K562 (cell line): ENCODE data around the gene HSPB3. TPM values are rescaled to one million over a fixed set of nuclear protein-coding genes. Genes with fewer than 3 reads are reported as not detected.

Source experiments
- ATAC-seq: fragments of 200-7000 bp; cut with Tn5 transposase; 3 replicates; pipeline ENCODE4 v1.9.1; 2020; ENCODE audit warnings: moderate library complexity
- BruUV-seq: library from RNA; stranded (reverse); fragments of 400-500 nt; replicated peaks from 2 replicates; lab custom pipeline; 2021; lab: Mats Ljungman, UMichigan
- CTCF ChIA-PET: fragments of 300-600 bp; formaldehyde crosslinking; extraction: SDS; loops from one replicate; lab custom pipeline; 2021; ENCODE audit warnings: low intra/inter-chr PET ratio; lab: Yijun Ruan, JAX
- POLR2A ChIA-PET: fragments of 300-600, 350-650 bp; sonication (Branson Sonifier 250); formaldehyde crosslinking; extraction: SDS; loops from one replicate; lab custom pipeline; 2021; ENCODE audit warnings: antibody characterized with exemption, inconsistent platforms; lab: Yijun Ruan, JAX
- DNase-seq, 4 experiments: peaks; one replicate each; pipeline versions ENCODE4 v3.0.0 to v3.0.0-alpha.2; 2011 to 2018; ENCODE audit warnings: low spot score in 3 of 4, mixed read lengths in 3 of 4; ENCODE audit errors: extremely low read depth in 1 of 4
- FAIRE-seq: peaks from 2 replicates; lab custom pipeline; 2011; peaks lifted over from hg19 to GRCh38; lab: Jason Lieb, UNC
- H2AFZ ChIP-seq: 2 replicates; pipeline ENCODE4 v1.6.0; 2011; ENCODE audit warnings: low read depth, low read length, control low read depth, inconsistent platforms
- H3K27ac ChIP-seq: fragments of 200-600 bp; 3 replicates; pipeline ENCODE4 v1.8.0; 2011; ENCODE audit warnings: low read depth, mild to moderate bottlenecking, control low read depth, inconsistent platforms, low read length, moderate library complexity, mixed read lengths; ENCODE audit errors: extremely low read depth
- H3K27me3 ChIP-seq, 2 experiments: fragments of 300-600 bp in 1 of 2; 2 replicates in 1 of 2; 3 replicates in 1 of 2; pipeline versions ENCODE4 v1.6.0 to v1.8.0; 2011; ENCODE audit warnings: inconsistent platforms in 2 of 2, low read length in 2 of 2, mild to moderate bottlenecking in 1 of 2, mixed read lengths in 1 of 2, moderate library complexity in 1 of 2; ENCODE audit not compliant: control insufficient read depth in 2 of 2, insufficient read depth in 2 of 2
- H3K36me3 ChIP-seq: fragments of 300-600 bp; 3 replicates; pipeline ENCODE4 v1.8.0; 2011; ENCODE audit warnings: mild to moderate bottlenecking, low read length, inconsistent platforms; ENCODE audit not compliant: control insufficient read depth, insufficient read depth
- H3K4me1 ChIP-seq, 2 experiments: fragments of 200-600 bp in 1 of 2; replicated peaks in 1 of 2; 2 replicates in 1 of 2; 3 replicates in 1 of 2; pipeline versions ENCODE4 v1.5.1 to v1.8.0; 2011; ENCODE audit warnings: inconsistent platforms in 2 of 2, low read length in 2 of 2, mild to moderate bottlenecking in 1 of 2, mixed read lengths in 1 of 2, moderate library complexity in 1 of 2; ENCODE audit not compliant: control insufficient read depth in 2 of 2, insufficient read depth in 2 of 2
- H3K4me2 ChIP-seq: 2 replicates; pipeline ENCODE4 v1.6.1; 2011; ENCODE audit warnings: low read length, control low read depth, inconsistent platforms, mixed read lengths; ENCODE audit not compliant: insufficient read depth
- H3K4me3 ChIP-seq: fragments of 200-600 bp; sonication (generic), shearing (Covaris generic); 2 replicates; pipeline ENCODE4 v1.5.1; 2016; ENCODE audit warnings: control low read depth, inconsistent platforms
- H3K79me2 ChIP-seq: fragments of 200-600 bp; 3 replicates; pipeline ENCODE4 v1.8.0; 2011; ENCODE audit warnings: low read length, inconsistent platforms; ENCODE audit not compliant: control insufficient read depth, insufficient read depth
- H3K9ac ChIP-seq, 2 experiments: 2 replicates each; pipeline versions ENCODE4 v1.6.0 to v1.6.1; 2011; ENCODE audit warnings: low read depth in 2 of 2, low read length in 2 of 2, control low read depth in 1 of 2, inconsistent platforms in 1 of 2, mild to moderate bottlenecking in 1 of 2, mixed read lengths in 1 of 2; ENCODE audit not compliant: insufficient read depth in 1 of 2
- H3K9me1 ChIP-seq: one replicate; pipeline ENCODE4 v1.6.0; 2011; ENCODE audit warnings: inconsistent platforms, mild to moderate bottlenecking, low read length, moderate library complexity; ENCODE audit not compliant: control insufficient read depth, insufficient read depth
- H3K9me3 ChIP-seq: replicated peaks from 2 replicates; pipeline ENCODE4 v1.5.1; 2011; ENCODE audit warnings: low read depth, low read length, inconsistent platforms; ENCODE audit not compliant: control insufficient read depth, insufficient read depth
- H4K20me1 ChIP-seq: replicated peaks from 2 replicates; pipeline ENCODE4 v1.6.1; 2011; ENCODE audit warnings: low read length, inconsistent platforms, mixed read lengths; ENCODE audit not compliant: control insufficient read depth, insufficient read depth
- ETS1 ChIP-seq: conservative IDR thresholded peaks from 2 replicates; pipeline ENCODE4 v1.6.1; 2011; ENCODE audit warnings: low read depth, mild to moderate bottlenecking, low read length; ENCODE audit not compliant: control insufficient read depth
- FIP1L1 ChIP-seq: fragments of 200-400 bp; formaldehyde crosslinking; IDR thresholded peaks from 2 replicates; pipeline ENCODE4 v1.6.1; 2018; ENCODE audit warnings: mild to moderate bottlenecking, low read depth, low read length; ENCODE audit not compliant: poor library complexity, severe bottlenecking
- HINFP ChIP-seq: fragments of 450-650 bp; conservative IDR thresholded peaks from 2 replicates; pipeline ENCODE4 v1.6.1; 2016; ENCODE audit warnings: missing genetic modification characterization, low read depth, mild to moderate bottlenecking, control low read depth, missing compliant biosample characterization
- HMGN3 ChIP-seq: IDR thresholded peaks from 2 replicates; pipeline ENCODE4 v1.6.1; 2011; ENCODE audit warnings: borderline replicate concordance, low read depth, mild to moderate bottlenecking, mixed read lengths, low read length; ENCODE audit not compliant: insufficient read length; ENCODE audit errors: extremely low read depth
- HMGXB4 ChIP-seq: sonication (generic); formaldehyde crosslinking; IDR thresholded peaks from 2 replicates; pipeline ENCODE4 v1.8.1; 2023; ENCODE audit warnings: mild to moderate bottlenecking, missing genetic modification reagents
- HNRNPLL ChIP-seq: fragments of 200-400 bp; formaldehyde crosslinking; IDR thresholded peaks from 2 replicates; pipeline ENCODE4 v1.6.1; 2017; ENCODE audit warnings: low read length, low read depth, mild to moderate bottlenecking; ENCODE audit not compliant: poor library complexity, severe bottlenecking
- LCOR ChIP-seq: sonication (generic); formaldehyde crosslinking; IDR thresholded peaks from 2 replicates; pipeline ENCODE4 v1.8.0; 2022; ENCODE audit warnings: mild to moderate bottlenecking, missing genetic modification reagents
- MIER1 ChIP-seq: fragments of 450-650 bp; IDR thresholded peaks from 2 replicates; pipeline ENCODE4 v1.6.1; 2016; ENCODE audit warnings: antibody characterized with exemption, mild to moderate bottlenecking, low read depth
- PBX2 ChIP-seq, 2 experiments: IDR thresholded peaks in 1 of 2; conservative IDR thresholded peaks in 1 of 2; 2 replicates each; pipeline ENCODE4 v1.6.1; 2016; ENCODE audit warnings: low read depth in 2 of 2, mild to moderate bottlenecking in 1 of 2, missing compliant biosample characterization in 1 of 2, missing genetic modification characterization in 1 of 2, moderate library complexity in 1 of 2
- SRSF7 ChIP-seq: fragments of 200-400 bp; formaldehyde crosslinking; optimal IDR thresholded peaks from 2 replicates; pipeline ENCODE3; 2017; ENCODE audit warnings: mild to moderate bottlenecking, low read depth, low read length
- ZBTB2 ChIP-seq: fragments of 450-650 bp; IDR thresholded peaks from 2 replicates; pipeline ENCODE4 v1.6.1; 2016; ENCODE audit warnings: antibody characterized with exemption
- ZNF431 ChIP-seq: sonication (generic); formaldehyde crosslinking; IDR thresholded peaks from 2 replicates; pipeline ENCODE4 v1.8.0; 2022; ENCODE audit warnings: mild to moderate bottlenecking, missing genetic modification reagents
- WGBS: fragments of 100-300 bp; shearing (Covaris generic); methylation state at CpG from one replicate; pipeline ENCODE4 v1.1.6; 2016; ENCODE audit warnings: low coverage, mixed read lengths; ENCODE audit not compliant: insufficient coverage; ENCODE audit errors: missing lambda C conversion rate; 5-methylcytosine and 5-hydroxymethylcytosine counted together
- in situ Hi-C: fragments of 300-500 bp; cut with MboI; formaldehyde crosslinking; loops from 4 replicates; pipeline ENCODE4 v1.15.0; 2018; ENCODE audit warnings: inconsistent platforms, mixed read lengths
- intact Hi-C: fragments of 100-400 bp; cut with micrococcal nuclease; formaldehyde crosslinking; loops from 2 replicates; pipeline ENCODE4 v1.14.2; 2022
- polyA plus RNA-seq, 8 experiments: library from polyadenylated mRNA; depleted of rRNA in 4 of 8; stranded (reverse) in 5 of 8; unstranded in 3 of 8; fragments of >200 nt; fragmentation: Nextera tagmentation in 2 of 8; fragmentation: Illumina TruSeq in 1 of 8; extraction: Ambion mirVana in 2 of 8; extraction: Trizol in 1 of 8; gene quantifications; 2 replicates each; pipeline versions ENCODE4 v1.2.1 to v1.2.3, GENCODE V29; 2011 to 2014; ENCODE audit warnings: inconsistent platforms in 1 of 8, missing spikeins in 1 of 8
- total RNA-seq, 7 experiments: library from RNA; depleted of rRNA in 6 of 7; stranded (reverse); fragments of >200 nt in 6 of 7; fragmentation: Illumina TruSeq in 2 of 7; extraction: Trizol in 2 of 7; gene quantifications; 2 replicates each; pipeline versions ENCODE4 v1.2.1 to v1.2.3, GENCODE V29; 2011 to 2021; ENCODE audit warnings: low replicate concordance in 1 of 7

Gene HSPB3
- total and polyA plus RNA-seq, 9 of the 15 experiments (the other 6 are each of a cell fraction or from before 2014, with no cell fraction given), result 2.4 to 6.3 (median 3.4) TPM

GRCh38 chr5:54446379-54446732 is 9.1 kb upstream of the HSPB3 start:
- no peak overlapping the region for H2AFZ ChIP-seq
- peaks cover 7% of the 10 kb centered on the region; the same call in 2 of the 3 replicates for H3K36me3 ChIP-seq
- FAIRE-seq, result no peak
- no TSS peak for BruUV-seq
- H3K27ac ChIP-seq, result no peak overlapping the region
- H3K4me1 ChIP-seq, result no peaks in the 10 kb centered on the region; a peak in 1 of 5 replicates
- ChIA-PET CTCF (no interaction called here), POLR2A (no interaction called here)
- H3K27me3 ChIP-seq, result no peaks in the 10 kb centered on the region
- intact Hi-C loops, result no loop called here
- no peaks in the 10 kb centered on the region for H4K20me1 ChIP-seq
- H3K4me2 ChIP-seq, result no peak overlapping the region
- ATAC-seq, result no peak
- H3K9me1 ChIP-seq, result no peaks in the 10 kb centered on the region
- H3K4me3 ChIP-seq, result no peak overlapping the region
- no peaks in the 10 kb centered on the region for H3K9me3 ChIP-seq
- in situ Hi-C loops, result no loop called here
- 97% methylated on average over 3 of the region's 3 CpGs for WGBS
- no peak for DNase-seq
- H3K9ac ChIP-seq, result no peak overlapping the region
- no peaks in the 10 kb centered on the region for H3K79me2 ChIP-seq
- no peak for TF ChIP-seq HINFP (tag)
- TF ChIP-seq HMGN3, result no peak
- TF ChIP-seq ZNF431 (CRISPR knock-in tag), result no peak
- no peak for TF ChIP-seq HNRNPLL
- TF ChIP-seq MIER1, result no peak
- no peak for TF ChIP-seq HMGXB4 (CRISPR knock-in tag)
- no peak for TF ChIP-seq FIP1L1
- no peak for TF ChIP-seq LCOR (CRISPR knock-in tag)
- TF ChIP-seq ETS1, result no peak
- TF ChIP-seq PBX2 (CRISPR knock-in tag; IDR thresholded peaks at IDR 0.05; ENCODE audit: low read depth), result no peak
- no peak for TF ChIP-seq PBX2 (tag; conservative IDR thresholded peaks at IDR 0.05; ENCODE audit: low read depth)
- TF ChIP-seq ZBTB2, result no peak
- TF ChIP-seq SRSF7, result no peak
